HCT116 (cell line): Measurements from ENCODE around the gene CST11. TPM values are rescaled to one million over a fixed set of nuclear protein-coding genes. Genes with fewer than 3 reads are reported as not detected.

Experiments used
- ATAC-seq: fragments of 200-7000 bp; cut with Tn5 transposase; 2 replicates; pipeline ENCODE4 v1.9.1; 2020; ENCODE audit warnings: mild to moderate bottlenecking, moderate library complexity
- BruUV-seq: library from RNA; stranded (reverse); fragments of 400-500 nt; replicated peaks from 2 replicates; lab custom pipeline; 2021; lab: Mats Ljungman, UMichigan
- CTCF ChIA-PET: fragments of 300-600 bp; sonication (Branson Sonifier 250); formaldehyde crosslinking; loops from one replicate; lab custom pipeline; 2021; ENCODE audit warnings: antibody characterized with exemption; lab: Charles Lee
- POLR2A ChIA-PET: fragments of 300-600, 350-600 bp; sonication (Branson Sonifier 250); formaldehyde crosslinking; loops from one replicate; lab custom pipeline; 2021; ENCODE audit warnings: antibody characterized with exemption; lab: Charles Lee
- RAD21 ChIA-PET, 2 experiments: fragments of 300-600 bp; sonication (Branson Sonifier 250); formaldehyde crosslinking; loops; one replicate each; lab custom pipeline; 2023; ENCODE audit warnings: low total read pairs in 2 of 2; ENCODE audit not compliant: uncharacterized antibody in 2 of 2, unreplicated experiment in 2 of 2, low non-redundant PET in 1 of 2; lab: Charles Lee
- DNase-seq: peaks from one replicate; pipeline ENCODE4 v3.0.0-alpha.2; 2010; ENCODE audit warnings: low read depth, low spot score
- H2AFZ ChIP-seq: fragments of 200-600 bp; shearing (Covaris generic), sonication (generic); 2 replicates; pipeline ENCODE4 v1.6.1; 2017; ENCODE audit warnings: low read depth, mixed run types, mixed read lengths, antibody characterized with exemption, low read length; ENCODE audit not compliant: poor library complexity, severe bottlenecking
- H3K27ac ChIP-seq: 2 replicates; pipeline ENCODE4 v1.5.1; 2012; ENCODE audit warnings: low read depth, low read length
- H3K27me3 ChIP-seq: fragments of 200-600 bp; sonication (generic); 2 replicates; pipeline ENCODE4 v1.6.1; 2016; ENCODE audit warnings: mixed run types, low read length, mixed read lengths; ENCODE audit not compliant: insufficient read depth
- H3K36me3 ChIP-seq, 2 experiments: fragments of 200-500 bp in 1 of 2; fragments of 200-600 bp in 1 of 2; sonication (Bioruptor generic) in 1 of 2; sonication (generic) in 1 of 2; 2 replicates each; pipeline versions ENCODE4 v1.5.1 to v1.6.1; 2014 to 2016; ENCODE audit warnings: low read length in 2 of 2, inconsistent platforms in 1 of 2, mixed read lengths in 1 of 2, mixed run types in 1 of 2; ENCODE audit not compliant: insufficient read depth in 2 of 2, control insufficient read depth in 1 of 2
- H3K4me1 ChIP-seq, 2 experiments: fragments of 200-600 bp in 1 of 2; sonication (generic) in 1 of 2; 2 replicates each; pipeline versions ENCODE4 v1.5.1 to v1.6.1; 2012 to 2017; ENCODE audit warnings: low read length in 2 of 2, inconsistent platforms in 1 of 2, mild to moderate bottlenecking in 1 of 2, mixed read lengths in 1 of 2, mixed run types in 1 of 2, moderate library complexity in 1 of 2; ENCODE audit not compliant: insufficient read depth in 2 of 2, control insufficient read depth in 1 of 2
- H3K4me2 ChIP-seq: fragments of 200-600 bp; sonication (generic); 2 replicates; pipeline ENCODE4 v1.6.1; 2017; ENCODE audit warnings: mixed run types, low read length, mixed read lengths
- H3K4me3 ChIP-seq, 2 experiments: fragments of 200-600 bp in 1 of 2; sonication (generic) in 1 of 2; replicated peaks in 1 of 2; 2 replicates each; pipeline ENCODE4 v1.5.1; 2011 to 2016; ENCODE audit warnings: low read length in 2 of 2, control low read depth in 1 of 2, low read depth in 1 of 2, mild to moderate bottlenecking in 1 of 2, mixed read lengths in 1 of 2, mixed run types in 1 of 2
- H3K79me2 ChIP-seq: fragments of 200-600 bp; sonication (generic); 2 replicates; pipeline ENCODE4 v1.6.1; 2017; ENCODE audit warnings: mild to moderate bottlenecking, mixed run types, low read length, moderate library complexity, mixed read lengths; ENCODE audit not compliant: insufficient read depth
- H3K9ac ChIP-seq: fragments of 200-600 bp; sonication (generic); 2 replicates; pipeline ENCODE4 v1.6.1; 2016; ENCODE audit warnings: low read length, mixed read lengths
- H3K9me2 ChIP-seq: fragments of 200-600 bp; sonication (generic), shearing (Covaris generic); 2 replicates; pipeline ENCODE4 v1.6.1; 2017; ENCODE audit warnings: mixed run types, mild to moderate bottlenecking, moderate library complexity; ENCODE audit not compliant: insufficient read depth
- H3K9me3 ChIP-seq, 2 experiments: fragments of 200-500 bp in 1 of 2; fragments of 200-600 bp in 1 of 2; sonication (Bioruptor generic) in 1 of 2; sonication (generic) in 1 of 2; 2 replicates each; pipeline ENCODE4 v1.6.1; 2014 to 2017; ENCODE audit warnings: low read length in 2 of 2, mixed read lengths in 2 of 2, inconsistent platforms in 1 of 2, low read depth in 1 of 2, mild to moderate bottlenecking in 1 of 2, mixed run types in 1 of 2, moderate library complexity in 1 of 2; ENCODE audit not compliant: control insufficient read depth in 1 of 2, insufficient read depth in 1 of 2
- H4K20me1 ChIP-seq: fragments of 200-600 bp; sonication (generic), shearing (Covaris generic); 2 replicates; pipeline ENCODE4 v1.6.1; 2017; ENCODE audit warnings: mixed run types, mild to moderate bottlenecking, moderate library complexity; ENCODE audit not compliant: insufficient read depth
- ATF3 ChIP-seq: IDR thresholded peaks from 2 replicates; pipeline ENCODE4 v1.6.1; 2012
- CBX3 ChIP-seq: IDR thresholded peaks from 2 replicates; pipeline ENCODE4 v1.6.1; 2012; ENCODE audit warnings: low read depth
- EGR1 ChIP-seq: IDR thresholded peaks from 2 replicates; pipeline ENCODE4 v1.6.1; 2012; ENCODE audit warnings: low read depth
- EZH2 ChIP-seq: fragments of 200-600 bp; sonication (generic); IDR thresholded peaks from 2 replicates; pipeline ENCODE4 v1.6.1; 2017; ENCODE audit warnings: antibody characterized with exemption, mixed run types
- EZH2phosphoT487 ChIP-seq: fragments of 200-600 bp; IDR thresholded peaks from 2 replicates; pipeline ENCODE4 v1.6.1; 2018; ENCODE audit warnings: antibody characterized with exemption, borderline replicate concordance
- JUND ChIP-seq: IDR thresholded peaks from 2 replicates; pipeline ENCODE4 v1.6.1; 2012
- YY1 ChIP-seq: IDR thresholded peaks from 2 replicates; pipeline ENCODE4 v1.6.1; 2011; ENCODE audit warnings: low read length, low read depth, moderate library complexity, mild to moderate bottlenecking; ENCODE audit not compliant: insufficient replicate concordance; ENCODE audit errors: extremely low read depth
- ZFX ChIP-seq: fragments of 450-650 bp; IDR thresholded peaks from 2 replicates; pipeline ENCODE4 v1.6.1; 2017
- ZNF274 ChIP-seq: fragments of 200-500 bp; sonication (Bioruptor generic); IDR thresholded peaks from 2 replicates; pipeline ENCODE4 v1.6.1; 2014; ENCODE audit warnings: mild to moderate bottlenecking, low read depth, low read length, inconsistent platforms
- intact Hi-C: fragments of 100-400 bp; cut with micrococcal nuclease; formaldehyde crosslinking; loops from 2 replicates; pipeline ENCODE4 v1.10.0; 2022
- total RNA-seq: library from RNA; stranded (reverse); gene quantifications from one replicate; pipeline ENCODE4 v1.2.1, GENCODE V29; 2021; ENCODE audit not compliant: unreplicated experiment

The CST11 gene
- total RNA-seq, 1 experiment from 2014 or later = not detected

- DNase-seq = no peak
- no peaks in the 10 kb centered on the region for H3K9me2 ChIP-seq
- ChIA-PET POLR2A (interaction anchor here (1.2 kb wide), 1 partner anchor 85 kb away, joined by 3 read pairs; the partner anchor contains the start of gene NXT1), RAD21 (interaction anchor here in 1 of 2 experiments (0.5 kb wide), 1 partner anchor 118 kb away, joined by 3 read pairs; no protein-coding TSS in a partner anchor), CTCF (interaction anchor here (1.1 kb wide), 1 partner anchor 11 kb away, joined by 4 read pairs; no protein-coding TSS in a partner anchor)
- intact Hi-C loops = no loop called here
- H3K79me2 ChIP-seq = no peaks in the 10 kb centered on the region
- no peaks in the 10 kb centered on the region for H3K9me3 ChIP-seq
- H3K4me2 ChIP-seq = no peak overlapping the region
- 0 out of 2 replicates have a peak, but pooled peaks cover 3% of the 10 kb centered on the region for H3K27me3 ChIP-seq
- no TSS peak for BruUV-seq
- H3K4me1 ChIP-seq = no peaks in the 10 kb centered on the region
- TF ChIP-seq ZNF274 = no peak
- no peak for TF ChIP-seq JUND
- TF ChIP-seq EZH2 = no peak
- no peak for TF ChIP-seq ZFX
- no peak for TF ChIP-seq EZH2phosphoT487
- no peak for TF ChIP-seq ATF3
- TF ChIP-seq YY1 = no peak
- no peak for TF ChIP-seq EGR1
- no peak for TF ChIP-seq CBX3
- H3K4me3 ChIP-seq = no peak overlapping the region
- no peak overlapping the region for H2AFZ ChIP-seq
- ATAC-seq = no peak
- no peaks in the 10 kb centered on the region for H3K36me3 ChIP-seq
- no peak overlapping the region for H3K9ac ChIP-seq
- no peaks in the 10 kb centered on the region for H4K20me1 ChIP-seq
- H3K27ac ChIP-seq = no peak overlapping the region
Measured at GRCh38 chr20:23435626-23436539, 16.8 kb downstream of the CST11 start.
